Lower lobe of right lung (tissue), 2 donors: Measurements from ENCODE around the gene ERVFRD-1. TPM values are rescaled to one million over a fixed set of nuclear protein-coding genes. Genes with fewer than 3 reads are reported as not detected.

Source experiments
- ATAC-seq, 2 donors: fragments of 200-7000 bp; cut with Tn5 transposase; one replicate each; pipeline ENCODE4 v1.9.1; 2020 to 2022; ENCODE audit warnings: mild to moderate bottlenecking in 2 of 2, moderate library complexity in 2 of 2
- DNase-seq: peaks from one replicate; pipeline ENCODE4 v3.0.0-alpha.2; 2020
- H3K27ac ChIP-seq: fragments of 200-600 bp; one replicate; pipeline ENCODE4 v1.8.0; 2022
- H3K27me3 ChIP-seq: fragments of 200-600 bp; one replicate; pipeline ENCODE4 v1.8.0; 2022; ENCODE audit warnings: low read depth
- H3K36me3 ChIP-seq: fragments of 200-600 bp; one replicate; pipeline ENCODE4 v1.8.0; 2022; ENCODE audit warnings: mild to moderate bottlenecking
- H3K4me1 ChIP-seq: fragments of 200-600 bp; one replicate; pipeline ENCODE4 v1.8.0; 2022
- H3K4me3 ChIP-seq: fragments of 200-600 bp; one replicate; pipeline ENCODE4 v1.8.0; 2022; ENCODE audit warnings: mild to moderate bottlenecking
- H3K9me3 ChIP-seq: fragments of 200-600 bp; one replicate; pipeline ENCODE4 v1.8.0; 2022
- intact Hi-C: fragments of 100-400 bp; cut with DNase I; formaldehyde crosslinking; loops from one replicate; pipeline ENCODE4 v1.11.0; 2022
- total RNA-seq: library from RNA; stranded (reverse); fragmentation: NEBNext Ultra II Directional; extraction: Animal tissue kit (Norgen Biotek cat#: 25700); gene quantifications from one replicate; pipeline ENCODE4 v1.2.1, GENCODE V29; 2021
- TF ChIP-seq, protein P1 (sequence below): fragments of 200-600 bp; IDR thresholded peaks from one replicate; pipeline ENCODE4 v1.8.0; 2022; ENCODE audit warnings: antibody characterized with exemption, mild to moderate bottlenecking
- donor health status: DM: no; HTN: yes; CAD: no; lungs with severe emphysema.

Gene ERVFRD-1
- total RNA-seq, 1 donor from 2014 or later, result 0.65 TPM

DNA sequence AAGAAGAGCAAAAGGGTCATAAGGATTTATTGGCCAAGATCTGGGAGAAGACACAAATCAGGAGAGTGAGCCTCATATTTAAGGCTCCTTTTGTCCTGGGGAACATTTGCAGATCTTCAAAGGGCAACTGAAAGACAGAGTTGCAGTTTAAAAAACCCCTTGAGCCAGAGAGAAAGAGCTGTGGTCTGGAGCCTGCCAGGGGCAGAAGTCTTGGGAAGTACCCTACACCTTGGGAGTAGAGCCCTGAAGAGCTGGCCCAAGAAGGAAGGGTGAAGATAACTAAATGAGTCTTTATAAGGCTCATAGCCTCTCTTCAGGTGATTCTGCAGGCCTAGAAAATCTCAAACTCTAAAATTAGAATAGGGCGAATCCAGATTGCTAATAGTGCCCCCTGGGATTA lies 40.0 kb upstream of the ERVFRD-1 start:
- Histone ChIP-seq H3K4me3 (no peak overlapping the region), H3K27me3 (no peaks in the 10 kb centered on the region), H3K9me3 (no peaks in the 10 kb centered on the region), H3K36me3 (no peaks in the 10 kb centered on the region), H3K4me1 (no peaks in the 10 kb centered on the region), H3K27ac (no peak overlapping the region)
- no peak for DNase-seq
- no peak for ATAC-seq
- intact Hi-C loops, result no loop called here
- TF ChIP-seq, protein P1, sequence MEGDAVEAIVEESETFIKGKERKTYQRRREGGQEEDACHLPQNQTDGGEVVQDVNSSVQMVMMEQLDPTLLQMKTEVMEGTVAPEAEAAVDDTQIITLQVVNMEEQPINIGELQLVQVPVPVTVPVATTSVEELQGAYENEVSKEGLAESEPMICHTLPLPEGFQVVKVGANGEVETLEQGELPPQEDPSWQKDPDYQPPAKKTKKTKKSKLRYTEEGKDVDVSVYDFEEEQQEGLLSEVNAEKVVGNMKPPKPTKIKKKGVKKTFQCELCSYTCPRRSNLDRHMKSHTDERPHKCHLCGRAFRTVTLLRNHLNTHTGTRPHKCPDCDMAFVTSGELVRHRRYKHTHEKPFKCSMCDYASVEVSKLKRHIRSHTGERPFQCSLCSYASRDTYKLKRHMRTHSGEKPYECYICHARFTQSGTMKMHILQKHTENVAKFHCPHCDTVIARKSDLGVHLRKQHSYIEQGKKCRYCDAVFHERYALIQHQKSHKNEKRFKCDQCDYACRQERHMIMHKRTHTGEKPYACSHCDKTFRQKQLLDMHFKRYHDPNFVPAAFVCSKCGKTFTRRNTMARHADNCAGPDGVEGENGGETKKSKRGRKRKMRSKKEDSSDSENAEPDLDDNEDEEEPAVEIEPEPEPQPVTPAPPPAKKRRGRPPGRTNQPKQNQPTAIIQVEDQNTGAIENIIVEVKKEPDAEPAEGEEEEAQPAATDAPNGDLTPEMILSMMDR, result no peak

DNA sequence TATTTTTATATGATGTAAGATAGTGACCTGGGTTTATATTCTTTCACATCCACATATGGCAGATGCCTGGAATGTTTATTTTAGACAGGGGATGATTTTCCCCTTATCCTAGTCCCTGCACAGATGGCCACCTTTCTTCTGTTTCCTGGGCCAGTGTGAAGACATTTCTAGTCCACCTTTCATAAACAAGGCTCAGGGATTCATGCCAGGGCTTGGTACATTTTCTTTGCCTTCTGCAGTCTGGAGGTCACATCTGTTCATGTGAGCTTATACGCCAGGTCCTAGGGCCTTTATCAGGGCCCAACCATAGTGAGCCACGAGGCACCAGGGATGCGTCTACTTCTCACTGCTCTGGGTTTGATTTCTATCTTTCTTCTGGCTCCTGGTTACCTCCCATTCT lies 38.0 kb upstream of the ERVFRD-1 start:
- DNase-seq (no peak), ATAC-seq (no peak)
- TF ChIP-seq, protein P1, result no peak
- Histone ChIP-seq H3K27me3 (no peaks in the 10 kb centered on the region), H3K27ac (no peak overlapping the region), H3K9me3 (no peaks in the 10 kb centered on the region), H3K36me3 (no peaks in the 10 kb centered on the region), H3K4me1 (no peaks in the 10 kb centered on the region), H3K4me3 (no peak overlapping the region)
- intact Hi-C loops, result loop anchor here (10.0 kb wide), 1 partner anchor 345 kb away; no protein-coding TSS in a partner anchor

DNA sequence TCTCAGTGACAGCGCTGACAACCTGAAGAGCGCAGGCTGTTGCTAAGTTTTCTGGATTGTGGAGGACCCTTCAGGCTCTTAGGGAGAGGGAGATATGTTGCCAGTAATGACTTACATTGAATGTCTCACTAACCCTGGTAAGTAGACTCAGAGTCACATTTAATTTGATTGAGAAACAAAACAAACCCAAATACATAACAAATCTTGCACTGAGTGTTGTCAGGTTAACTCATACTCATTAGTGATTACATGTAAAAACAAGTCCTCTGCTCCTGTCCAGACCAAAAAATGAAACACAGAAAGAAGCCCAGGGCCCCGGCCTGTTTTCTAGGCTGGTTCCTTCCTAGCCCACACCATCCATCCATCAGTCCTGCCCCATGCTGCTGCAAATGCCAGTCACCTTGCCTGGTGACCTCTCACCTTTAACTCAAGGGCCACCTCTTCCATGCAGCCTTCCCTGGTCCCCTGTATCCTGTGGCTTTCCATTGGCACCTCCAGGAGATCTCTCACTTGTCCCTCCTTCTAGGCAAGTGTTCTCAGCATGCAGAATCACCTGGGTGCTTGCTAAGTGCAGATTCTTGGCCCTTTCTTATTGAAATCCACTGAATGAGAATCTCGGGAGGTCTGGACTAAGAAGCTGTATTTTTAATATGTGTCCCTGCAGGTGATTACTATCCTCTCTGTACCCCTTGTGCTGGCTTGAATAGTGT lies 34.7 kb upstream of the ERVFRD-1 start:
- intact Hi-C loops, result loop anchor here (10.0 kb wide), 1 partner anchor 349 kb away; no protein-coding TSS in a partner anchor
- ATAC-seq, result no peak
- no peak overlapping the region for H3K27ac ChIP-seq

DNA sequence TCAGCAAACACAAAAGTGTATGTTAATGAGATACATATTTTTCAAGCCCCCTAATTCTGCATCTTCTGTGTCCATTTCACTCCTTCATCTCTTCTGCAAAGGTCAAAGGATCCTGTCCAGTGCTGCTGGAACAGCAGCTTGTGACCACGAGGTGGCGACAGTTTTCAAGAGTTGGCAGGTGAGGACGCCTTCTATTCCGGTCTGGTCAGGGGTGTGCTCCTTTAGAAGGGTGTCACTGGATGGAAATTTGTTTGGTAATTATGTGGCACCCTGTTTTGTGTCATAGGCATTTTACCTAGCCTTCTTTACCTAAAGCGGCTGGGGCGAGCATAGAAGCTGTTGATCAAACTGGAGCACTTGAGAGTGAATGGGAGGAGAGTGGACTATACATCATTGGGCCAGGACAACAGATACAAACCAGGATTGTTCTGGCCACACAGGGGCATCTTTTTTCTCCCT lies 32.9 kb upstream of the ERVFRD-1 start:
- Histone ChIP-seq H3K36me3 (no peaks in the 10 kb centered on the region), H3K9me3 (no peaks in the 10 kb centered on the region), H3K27ac (no peak overlapping the region), H3K27me3 (no peaks in the 10 kb centered on the region), H3K4me3 (no peak overlapping the region), H3K4me1 (no peaks in the 10 kb centered on the region)
- TF ChIP-seq, protein P1, result peak; percentile 94
- intact Hi-C loops, result loop anchor here (10.0 kb wide), 1 partner anchor 350 kb away; no protein-coding TSS in a partner anchor
- peak; percentile 92 to 97 for ATAC-seq
- peak; percentile 82 for DNase-seq

More for the DNA sequence above, 34.7 kb upstream of the ERVFRD-1 start:
- TF ChIP-seq, protein P1, result no peak
- no peak for DNase-seq
- Histone ChIP-seq H3K27me3 (no peaks in the 10 kb centered on the region), H3K36me3 (no peaks in the 10 kb centered on the region), H3K9me3 (no peaks in the 10 kb centered on the region), H3K4me1 (no peaks in the 10 kb centered on the region), H3K4me3 (no peak overlapping the region)

DNA sequence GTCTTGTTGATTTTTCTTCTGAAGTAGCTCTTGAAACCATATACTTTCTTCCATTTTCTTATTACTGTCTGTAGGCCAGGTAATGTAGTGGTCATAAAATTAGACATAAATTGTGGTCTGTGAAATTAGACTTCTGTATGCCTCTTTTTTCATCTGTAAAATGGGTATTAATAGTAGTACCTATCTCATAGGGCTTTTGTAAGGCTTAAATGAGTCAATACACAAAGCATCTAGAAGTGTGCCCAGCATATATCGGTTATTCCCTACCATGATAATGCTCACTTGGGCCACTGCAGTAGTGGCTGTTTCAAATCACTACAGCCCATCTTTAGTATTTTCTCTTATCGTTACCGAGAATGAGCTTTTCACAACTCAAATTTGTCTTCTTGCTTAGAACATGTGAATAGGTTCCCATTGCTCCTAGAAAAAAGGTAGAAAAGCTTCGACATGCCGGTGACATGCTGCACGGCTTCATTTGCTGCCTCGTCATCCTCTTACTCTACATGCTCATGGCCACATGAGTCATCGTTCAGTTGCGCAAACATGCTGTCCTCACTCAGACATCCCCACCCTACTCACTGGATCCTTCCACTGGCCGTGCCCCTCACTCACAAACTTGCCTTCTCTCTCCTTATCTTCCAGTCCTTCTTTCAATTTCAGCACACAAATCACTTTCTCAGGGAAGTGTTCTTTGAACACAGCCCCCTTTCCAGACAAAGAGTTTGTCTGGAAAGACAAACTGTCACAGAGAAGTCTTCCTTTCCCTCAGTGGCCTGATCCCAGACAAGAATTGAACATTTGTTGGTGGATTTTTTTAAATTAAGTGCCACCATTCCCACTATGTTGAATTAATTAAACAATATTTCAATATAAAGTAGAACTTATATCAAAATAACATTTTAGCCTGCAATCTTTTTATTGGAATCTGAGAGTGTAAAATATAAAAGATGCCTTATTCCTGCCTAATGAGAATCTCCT lies 32.2 kb upstream of the ERVFRD-1 start:
- no peak overlapping the region for H3K27ac ChIP-seq
- intact Hi-C loops, result loop anchor here (10.0 kb wide), 1 partner anchor 351 kb away; no protein-coding TSS in a partner anchor
- no peaks in the 10 kb centered on the region for H3K4me1 ChIP-seq
- ATAC-seq, result peak; percentile 84 to 86
- no peaks in the 10 kb centered on the region for H3K9me3 ChIP-seq
- no peak overlapping the region for H3K4me3 ChIP-seq
- H3K36me3 ChIP-seq, result no peaks in the 10 kb centered on the region
- peak; percentile 84 for DNase-seq
- TF ChIP-seq, protein P1, result no peak
- no peaks in the 10 kb centered on the region for H3K27me3 ChIP-seq
